Upper lobe of left lung (tissue), 6 donors: ENCODE results near the gene FMN2. TPM values are rescaled to one million over a fixed set of nuclear protein-coding genes. Genes with fewer than 3 reads are reported as not detected.
"Not testable (repeated sequence)": the region's sequence is repeated elsewhere in the genome, so short reads cannot be mapped to it uniquely, and the experiment has no call there.

Source experiments
- ATAC-seq, 2 donors: fragments of 200-7000 bp; cut with Tn5 transposase; one replicate each; pipeline ENCODE4 v1.9.1; 2022; ENCODE audit warnings: mild to moderate bottlenecking in 2 of 2, moderate library complexity in 2 of 2; ENCODE audit not compliant: low FRiP score in 2 of 2
- DNase-seq, 2 donors: peaks; one replicate each; pipeline ENCODE4 v3.0.0-alpha.2; 2019 to 2020
- H3K27ac ChIP-seq, 4 donors: fragments of 200-600 bp; sonication (generic); one replicate each; pipeline ENCODE4 v1.5.1; 2016 to 2019
- H3K27me3 ChIP-seq, 4 donors: fragments of 200-600 bp; sonication (generic); one replicate each; pipeline ENCODE4 v1.5.1; 2017 to 2019
- H3K36me3 ChIP-seq, 4 donors: fragments of 200-600 bp; sonication (generic); one replicate each; pipeline ENCODE4 v1.5.1; 2016 to 2019
- H3K4me1 ChIP-seq, 4 donors: fragments of 200-600 bp; sonication (generic); one replicate each; pipeline ENCODE4 v1.5.1; 2018 to 2019
- H3K4me3 ChIP-seq, 4 donors: fragments of 200-600 bp; sonication (generic); one replicate each; pipeline ENCODE4 v1.5.1; 2017 to 2019; ENCODE audit warnings: mild to moderate bottlenecking in 2 of 4, moderate library complexity in 1 of 4
- H3K9me3 ChIP-seq, 4 donors: fragments of 200-600 bp; sonication (generic); one replicate each; pipeline ENCODE4 v1.5.1; 2018 to 2019
- CTCF ChIP-seq, 6 experiments: fragments of 450-650 bp in 4 of 6; fragments of 200-600 bp in 2 of 6; sonication (generic) in 2 of 6; IDR thresholded peaks; one replicate each; pipeline ENCODE4 v1.5.1; 2016 to 2019; ENCODE audit warnings: antibody characterized with exemption in 6 of 6
- EP300 ChIP-seq, 4 donors: sonication (generic); formaldehyde crosslinking; IDR thresholded peaks; one replicate each; pipeline ENCODE4 v1.5.1; 2017; ENCODE audit warnings: antibody characterized with exemption in 4 of 4, control low read depth in 2 of 4
- POLR2A ChIP-seq, 4 donors: fragments of 450-650 bp; IDR thresholded peaks; one replicate each; pipeline ENCODE4 v1.5.1; 2016 to 2017; ENCODE audit warnings: antibody characterized with exemption in 4 of 4, mild to moderate bottlenecking in 2 of 4
- POLR2AphosphoS5 ChIP-seq, 2 donors: sonication (generic); formaldehyde crosslinking; IDR thresholded peaks; one replicate each; pipeline ENCODE4 v1.5.1; 2017; ENCODE audit warnings: antibody characterized with exemption in 2 of 2
- WGBS, 2 donors: methylation state at CpG; one replicate each; pipeline ENCODE4 v1.1.5; 2017 to 2018; 5-methylcytosine and 5-hydroxymethylcytosine counted together
- total RNA-seq, 6 donors: library from RNA; depleted of rRNA in 4 of 6; stranded (reverse); fragments of >200 nt in 4 of 6; gene quantifications; one replicate each; pipeline versions ENCODE4 v1.1.0 to v1.2.1, GENCODE V29; 2016 to 2021
- donor health status: DM: no; HTN: no; CAD: no; lungs with moderate emphysema.
- donor health status: DM: no; HTN: yes; CAD: no; lungs with severe emphysema.

Gene FMN2
- total RNA-seq, 6 donors from 2014 or later, result 0.06 to 1.0 (median 0.54) TPM; not detected in 1

GRCh38 chr1:240254778-240255291 lies 163.2 kb downstream of the FMN2 start:
- H3K27ac ChIP-seq, result no peak overlapping the region
- peak in 1 of 2 donors; percentile 44 for DNase-seq
- no peaks in the 10 kb centered on the region for H3K4me1 ChIP-seq
- no peaks in the 10 kb centered on the region for H3K36me3 ChIP-seq
- WGBS, 2 donors, result 65 to 85% methylated on average over 4 to 11 of the region's 11 CpGs
- no peak overlapping the region for H3K4me3 ChIP-seq
- peak in 1 of 2 donors; percentile 53 for ATAC-seq
- H3K9me3 ChIP-seq, result peaks cover 0 to 3% (median 1%) of the 10 kb centered on the region in 4 donors
- H3K27me3 ChIP-seq, result no peaks in the 10 kb centered on the region
- no peak for TF ChIP-seq EP300 (IDR thresholded peaks at IDR 0.05)
- TF ChIP-seq POLR2A (IDR thresholded peaks at IDR 0.05), result no peak
- no peak for TF ChIP-seq CTCF (IDR thresholded peaks at IDR 0.05)
- no peak for TF ChIP-seq POLR2AphosphoS5 (IDR thresholded peaks at IDR 0.05)

DNA sequence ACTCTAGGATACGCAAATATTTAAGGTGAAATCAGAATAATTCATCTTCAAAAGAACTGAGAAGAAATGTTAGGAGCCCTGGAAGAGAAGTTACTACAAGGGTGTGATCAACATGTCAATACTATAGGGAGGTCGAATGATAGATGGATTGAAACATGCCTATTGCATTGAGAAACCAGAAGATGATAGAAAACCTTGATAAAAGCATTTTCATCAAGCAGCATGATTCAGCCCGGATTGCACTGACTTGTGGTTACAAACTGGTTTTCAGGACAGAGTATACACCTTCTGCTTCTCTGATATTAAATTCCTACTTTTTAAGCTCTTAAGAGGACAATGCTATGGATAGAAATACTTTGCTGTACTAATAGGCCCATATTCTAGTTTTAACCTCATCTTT lies 164.2 kb downstream of the FMN2 start:
- TF ChIP-seq CTCF (IDR thresholded peaks at IDR 0.05) (no peak), POLR2A (IDR thresholded peaks at IDR 0.05) (no peak), EP300 (IDR thresholded peaks at IDR 0.05) (no peak), POLR2AphosphoS5 (IDR thresholded peaks at IDR 0.05) (no peak)
- Histone ChIP-seq H3K27me3 (no peaks in the 10 kb centered on the region), H3K4me1 (no peaks in the 10 kb centered on the region), H3K4me3 (no peak overlapping the region), H3K27ac (no peak overlapping the region), H3K36me3 (no peaks in the 10 kb centered on the region), H3K9me3 (peaks cover 0 to 3% (median 1%) of the 10 kb centered on the region in 4 donors)
- DNase-seq, result no peak
- ATAC-seq, result no peak
- WGBS, 2 donors, result 83 to 88% methylated on average over 3 of the region's 3 CpGs

- DNase-seq, result no peak
- no peak overlapping the region for H3K27ac ChIP-seq
- H3K27me3 ChIP-seq, result no peaks in the 10 kb centered on the region
- TF ChIP-seq POLR2AphosphoS5 (IDR thresholded peaks at IDR 0.05) (no peak), CTCF (IDR thresholded peaks at IDR 0.05) (no peak), EP300 (IDR thresholded peaks at IDR 0.05) (no peak), POLR2A (IDR thresholded peaks at IDR 0.05) (no peak)
- no peak overlapping the region for H3K4me3 ChIP-seq
- 74 to 76% methylated on average over 4 of the region's 4 CpGs for WGBS, 2 donors
- no peaks in the 10 kb centered on the region for H3K4me1 ChIP-seq
- ATAC-seq, result no peak
- H3K9me3 ChIP-seq, result peaks cover 0 to 3% (median 1%) of the 10 kb centered on the region in 4 donors
- H3K36me3 ChIP-seq, result no peaks in the 10 kb centered on the region
Observed at GRCh38 chr1:240256836-240257503, 165.3 kb downstream of the FMN2 start.

DNA sequence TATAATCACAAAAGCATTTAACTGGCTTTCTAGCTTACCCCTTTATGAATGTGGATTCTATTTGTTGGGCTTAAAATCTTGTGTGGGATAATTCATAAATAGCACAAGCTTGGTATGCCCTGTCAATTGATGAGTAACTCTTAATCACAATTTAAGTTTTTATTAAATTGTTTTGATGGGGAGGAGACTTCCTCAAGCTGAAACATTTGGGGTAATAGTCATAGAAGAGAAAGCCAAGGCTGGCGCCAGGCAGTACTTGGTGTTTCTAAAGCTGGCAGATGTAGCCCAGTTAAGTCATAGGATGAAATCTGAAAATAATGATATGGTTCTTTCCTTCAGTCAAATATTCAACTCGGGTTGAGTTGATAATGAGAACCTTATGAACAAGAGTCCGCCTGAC lies 167.2 kb downstream of the FMN2 start:
- H3K36me3 ChIP-seq, result no peaks in the 10 kb centered on the region
- H3K9me3 ChIP-seq, result no peaks in the 10 kb centered on the region
- no peak overlapping the region for H3K27ac ChIP-seq
- 79 to 91% methylated on average over 3 of the region's 3 CpGs for WGBS, 2 donors
- ATAC-seq (no peak), DNase-seq (no peak)
- H3K4me3 ChIP-seq, result no peak overlapping the region
- H3K4me1 ChIP-seq, result no peaks in the 10 kb centered on the region
- H3K27me3 ChIP-seq, result no peaks in the 10 kb centered on the region
- TF ChIP-seq POLR2A (IDR thresholded peaks at IDR 0.05) (no peak), CTCF (IDR thresholded peaks at IDR 0.05) (no peak), POLR2AphosphoS5 (IDR thresholded peaks at IDR 0.05) (no peak), EP300 (IDR thresholded peaks at IDR 0.05) (no peak)

GRCh38 chr1:240264494-240264893 lies 172.8 kb downstream of the FMN2 start:
- not testable (repeated sequence) for H3K27me3 ChIP-seq, H3K9me3 ChIP-seq, H3K27ac ChIP-seq, H3K4me3 ChIP-seq, DNase-seq, ATAC-seq, H3K4me1 ChIP-seq, H3K36me3 ChIP-seq
- 73% methylated on average over 2 of the region's 2 CpGs for WGBS, 2 donors
